Stimulated activated CD8-positive, alpha-beta memory T cell treated with anti-CD3 and anti-CD28 coated beads, Interleukin-15, amount 100 ng/mL, for 4 hours (primary cell): Measurements from ENCODE around the gene UTP15.

Experiments
- DNase-seq, 2 donors: peaks; one replicate each; pipeline ENCODE4 v3.0.0-alpha.2; 2020; ENCODE audit warnings: low read depth in 2 of 2

UTP15 gene, protein sequence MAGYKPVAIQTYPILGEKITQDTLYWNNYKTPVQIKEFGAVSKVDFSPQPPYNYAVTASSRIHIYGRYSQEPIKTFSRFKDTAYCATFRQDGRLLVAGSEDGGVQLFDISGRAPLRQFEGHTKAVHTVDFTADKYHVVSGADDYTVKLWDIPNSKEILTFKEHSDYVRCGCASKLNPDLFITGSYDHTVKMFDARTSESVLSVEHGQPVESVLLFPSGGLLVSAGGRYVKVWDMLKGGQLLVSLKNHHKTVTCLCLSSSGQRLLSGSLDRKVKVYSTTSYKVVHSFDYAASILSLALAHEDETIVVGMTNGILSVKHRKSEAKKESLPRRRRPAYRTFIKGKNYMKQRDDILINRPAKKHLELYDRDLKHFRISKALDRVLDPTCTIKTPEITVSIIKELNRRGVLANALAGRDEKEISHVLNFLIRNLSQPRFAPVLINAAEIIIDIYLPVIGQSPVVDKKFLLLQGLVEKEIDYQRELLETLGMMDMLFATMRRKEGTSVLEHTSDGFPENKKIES

DNA sequence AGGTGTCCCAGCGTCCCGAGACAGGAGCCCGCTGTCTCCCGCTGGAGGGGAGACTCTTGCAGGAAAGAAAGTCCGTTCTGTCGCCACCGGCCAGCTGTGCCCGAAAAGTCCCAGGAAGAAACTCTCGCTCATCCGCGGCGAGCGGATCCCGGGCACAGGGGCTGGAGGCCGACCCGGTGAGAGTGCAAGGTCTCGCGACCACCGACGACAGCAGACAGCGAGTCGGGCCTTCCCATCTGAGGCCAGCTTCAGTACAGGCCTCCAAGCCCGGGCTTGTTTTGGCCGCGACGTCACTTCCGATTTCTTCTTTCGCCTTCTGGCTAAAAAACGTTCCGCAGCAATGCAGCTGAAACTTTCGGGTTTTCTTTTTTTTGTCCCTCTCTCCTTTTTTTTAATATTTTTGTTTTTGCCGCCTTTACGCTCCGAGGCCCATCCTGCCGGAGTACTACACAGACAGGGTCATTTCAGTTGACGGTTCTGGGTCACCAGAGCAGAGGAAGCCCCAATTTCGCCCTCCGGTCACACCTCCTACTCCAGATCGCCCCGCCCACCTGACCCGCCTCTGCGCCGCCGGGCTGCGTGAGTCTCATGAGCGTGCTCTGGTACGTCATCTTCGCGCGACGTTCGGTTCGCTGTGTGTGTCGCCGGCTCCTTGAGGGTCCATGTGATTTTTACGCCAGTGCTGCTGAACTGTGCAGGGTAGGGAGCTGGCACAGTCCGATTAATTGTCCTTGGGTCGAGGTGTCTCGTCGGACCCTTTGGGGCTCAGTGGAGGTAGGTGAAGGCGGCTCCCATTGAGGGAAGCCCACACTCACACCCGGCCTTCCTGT, at the start of gene UTP15, which contains the start of gene ANKRA2:
Gene UTP15, plus strand, starts transcription at position 605 of the 830 bp plus-strand sequence. CDS start 1,602 bp downstream, outside the sequence.
Gene ANKRA2, minus strand, starts transcription at position 501 of the 830 bp plus-strand sequence. CDS start 2,758 bp downstream, outside the sequence.
- peak; percentile 95 to 97 for DNase-seq

- peak; percentile 13 to 38 for DNase-seq
These were observed 45.8 kb upstream of the UTP15 start for GRCh38 chr5:73519531-73520283.

DNA sequence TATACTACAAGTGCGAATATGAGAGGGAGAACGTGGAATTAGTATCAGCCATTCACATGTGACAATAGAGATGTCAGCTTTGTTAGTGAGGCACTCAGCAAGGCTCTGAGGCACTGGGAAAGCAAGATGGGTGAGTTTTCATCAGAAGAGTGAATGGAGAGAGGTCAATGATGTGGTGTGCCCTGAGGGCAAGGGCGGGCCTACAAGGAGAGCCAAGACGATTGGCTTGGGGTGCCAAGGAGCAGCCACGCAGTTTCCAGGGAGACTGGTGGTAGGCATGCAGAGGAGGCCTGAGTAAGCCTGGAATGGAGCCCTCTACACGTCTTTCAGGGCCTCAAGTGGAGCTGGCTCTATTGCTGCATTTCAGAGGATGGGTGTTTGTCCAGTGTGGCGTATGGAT, 42.6 kb upstream of the UTP15 start:
- no peak for DNase-seq

DNA sequence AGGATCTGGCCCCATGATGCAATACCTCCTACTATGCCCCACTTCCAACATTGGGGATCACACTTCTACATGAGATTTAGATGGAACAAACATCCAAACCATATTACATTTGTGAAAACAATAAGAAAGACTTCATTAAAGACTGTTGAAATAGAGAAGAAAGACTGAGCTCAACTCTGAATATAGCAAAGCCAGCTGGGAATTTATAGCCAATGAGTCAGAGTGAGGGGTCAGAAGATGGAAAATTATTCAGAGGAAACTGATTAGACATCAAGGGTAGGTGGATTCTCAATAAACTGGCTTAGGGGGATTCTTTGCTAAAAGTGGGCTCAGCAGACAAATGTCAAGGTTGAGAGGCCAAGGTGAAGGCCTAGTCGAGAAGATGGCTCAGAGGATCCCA, 41.7 kb upstream of the UTP15 start:
- no peak for DNase-seq

DNA sequence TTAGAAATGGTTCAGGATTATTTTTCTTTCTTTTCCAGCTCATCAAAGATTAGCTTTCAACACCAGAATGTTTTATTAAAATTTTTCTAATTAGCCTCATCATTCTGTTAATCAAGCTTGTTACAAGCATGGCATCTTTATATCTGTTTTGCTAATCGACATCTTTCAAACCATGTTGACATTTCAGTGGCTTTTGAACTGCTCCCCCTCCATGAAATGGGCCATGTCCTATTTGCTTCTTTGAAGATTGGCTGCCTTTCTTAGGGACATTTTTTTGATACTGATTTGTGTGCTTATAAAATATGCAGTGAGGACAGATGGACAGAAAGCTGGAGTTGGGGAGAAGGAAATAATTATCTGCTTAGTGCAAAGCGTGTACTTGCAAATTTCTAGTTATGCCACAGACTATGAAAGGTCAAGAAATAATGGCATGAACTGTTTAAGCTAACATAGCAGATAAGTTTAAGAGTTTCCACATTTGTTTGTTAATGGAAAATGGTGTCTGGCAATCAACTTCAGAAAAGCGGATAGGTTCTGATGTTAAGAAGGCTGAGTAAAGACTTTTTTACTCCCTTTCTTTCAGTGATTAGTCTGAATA, 39.8 kb upstream of the UTP15 start:
- DNase-seq = no peak

- no peak for DNase-seq
These were observed 37.3 kb upstream of the UTP15 start for GRCh38 chr5:73528248-73528647.

- no peak for DNase-seq
These were observed 36.5 kb upstream of the UTP15 start for GRCh38 chr5:73529081-73529480.

DNA sequence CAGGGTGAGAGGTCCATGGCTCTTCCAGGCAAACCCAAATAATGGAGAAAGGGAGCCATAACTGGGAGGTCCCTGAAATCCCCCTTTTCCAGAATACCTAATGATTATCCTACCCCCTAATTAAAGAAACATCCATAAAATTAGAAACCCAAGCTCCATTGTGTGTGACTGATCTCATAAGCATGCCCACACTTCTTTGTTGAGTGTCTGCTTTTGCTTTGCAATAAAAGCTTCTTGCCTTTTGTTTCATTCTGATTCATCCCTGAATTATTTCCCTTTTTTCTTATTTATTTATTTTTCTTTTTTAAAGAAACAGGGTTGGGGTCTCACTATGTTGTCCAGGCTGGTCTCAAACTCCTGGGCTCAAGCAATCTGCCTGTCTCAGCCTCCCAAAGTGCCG, 34.2 kb upstream of the UTP15 start:
- DNase-seq = no peak

DNA sequence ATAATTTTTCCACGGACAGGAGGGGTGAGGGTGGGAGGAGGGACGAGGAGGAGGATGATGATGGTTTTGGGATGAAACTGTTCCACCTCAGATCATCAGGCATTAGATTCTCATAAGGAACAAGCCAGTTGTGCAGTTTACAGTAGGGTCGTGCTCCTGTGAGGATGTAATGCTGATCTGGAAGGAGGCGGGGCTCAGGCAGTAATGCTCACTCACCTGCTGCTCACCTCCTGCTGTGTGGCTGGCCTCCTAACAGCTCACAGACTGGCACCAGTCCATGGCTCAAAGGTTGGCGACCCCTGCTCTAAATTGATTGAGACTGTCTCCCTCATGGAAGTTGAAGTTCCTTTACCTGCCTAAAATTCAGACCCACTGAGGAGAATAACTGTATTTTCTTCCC, 33.3 kb upstream of the UTP15 start:
- DNase-seq = no peak

DNA sequence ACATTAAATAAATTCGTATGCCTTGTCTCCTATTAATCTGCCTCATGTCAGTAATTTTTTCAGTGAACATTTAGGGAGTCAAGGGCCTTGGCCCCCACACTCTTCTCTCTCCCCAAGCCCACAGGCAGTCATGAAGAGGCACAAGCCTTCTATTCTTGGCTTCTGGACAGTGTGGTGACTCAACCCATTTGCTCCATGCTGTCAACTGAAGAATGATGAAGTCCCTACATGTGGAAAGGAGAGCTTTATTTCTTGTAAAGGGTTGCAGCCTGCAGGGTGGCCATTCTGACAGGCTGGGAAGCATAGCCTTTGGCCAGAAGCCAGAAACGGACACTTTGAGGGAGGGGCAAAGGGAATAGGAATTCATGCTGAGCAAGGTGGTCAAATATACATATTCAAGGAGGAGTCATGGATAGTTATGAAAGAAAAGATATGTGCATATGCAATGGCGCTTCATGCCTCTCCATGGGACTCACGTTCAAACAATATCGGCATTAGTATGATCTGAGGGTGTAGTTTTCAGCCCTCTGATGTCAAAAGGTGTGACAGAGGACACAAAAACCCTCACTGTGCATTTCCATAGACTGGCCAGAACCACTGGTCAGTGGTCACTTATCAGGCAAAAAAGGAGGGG, 31.4 kb upstream of the UTP15 start:
- DNase-seq = no peak

DNA sequence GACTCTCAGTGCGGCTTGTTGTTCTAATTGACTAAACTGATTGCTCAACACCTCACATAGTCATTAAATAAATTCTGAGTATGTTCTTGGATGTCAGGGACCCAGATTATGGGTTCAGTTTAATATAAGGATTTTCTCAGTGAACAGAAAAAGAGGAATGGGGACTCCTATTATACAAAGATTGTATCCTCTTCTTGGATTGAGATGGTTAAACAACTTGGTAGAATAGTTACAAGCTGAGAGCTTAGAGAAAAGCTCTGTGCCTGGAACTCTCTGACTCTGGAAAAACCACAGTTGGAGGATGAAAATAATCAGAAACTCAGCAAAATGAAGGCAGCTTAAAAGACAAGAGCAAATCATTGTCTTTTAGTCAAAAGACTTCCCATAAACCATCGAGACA, 30.6 kb upstream of the UTP15 start:
- DNase-seq = no peak

DNA sequence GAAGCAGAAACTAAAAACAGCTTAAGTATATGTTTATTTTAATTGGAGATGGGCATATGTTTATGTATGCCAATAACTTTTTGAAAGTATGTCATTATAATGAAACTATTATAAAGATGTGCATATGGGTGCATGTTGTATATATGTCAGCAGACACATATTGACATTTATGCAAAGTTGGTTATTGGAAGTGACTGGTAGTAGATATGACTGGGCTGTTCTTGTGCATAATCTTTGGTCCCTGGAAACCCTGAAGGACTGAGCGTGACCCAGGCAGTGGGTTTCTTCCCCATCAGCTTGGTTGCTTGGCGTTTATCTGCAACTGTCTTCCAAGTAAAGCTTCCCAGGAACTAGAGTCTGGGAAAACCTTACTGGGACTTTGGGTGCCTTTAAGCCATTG, 25.8 kb upstream of the UTP15 start:
- no peak for DNase-seq

DNA sequence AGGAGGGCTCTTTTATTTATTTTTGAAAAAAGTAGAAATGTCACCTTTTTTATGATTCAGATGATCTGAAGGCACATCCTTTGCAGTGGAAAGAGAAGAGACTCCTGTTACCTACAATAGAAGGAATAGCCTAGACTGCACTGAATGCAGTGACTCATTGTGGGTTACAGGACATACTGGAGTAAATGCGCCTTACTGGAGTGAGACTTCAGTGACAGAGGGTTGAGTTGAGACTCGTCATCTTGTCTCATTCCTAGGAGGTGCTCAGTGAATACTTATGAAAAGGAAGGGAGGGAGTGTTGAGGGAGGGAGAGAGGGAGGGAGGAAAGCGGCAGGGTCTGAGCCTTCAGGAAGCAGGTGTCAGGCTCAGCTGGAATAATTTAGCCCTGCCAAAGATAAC, 25.4 kb upstream of the UTP15 start:
- no peak for DNase-seq

DNA sequence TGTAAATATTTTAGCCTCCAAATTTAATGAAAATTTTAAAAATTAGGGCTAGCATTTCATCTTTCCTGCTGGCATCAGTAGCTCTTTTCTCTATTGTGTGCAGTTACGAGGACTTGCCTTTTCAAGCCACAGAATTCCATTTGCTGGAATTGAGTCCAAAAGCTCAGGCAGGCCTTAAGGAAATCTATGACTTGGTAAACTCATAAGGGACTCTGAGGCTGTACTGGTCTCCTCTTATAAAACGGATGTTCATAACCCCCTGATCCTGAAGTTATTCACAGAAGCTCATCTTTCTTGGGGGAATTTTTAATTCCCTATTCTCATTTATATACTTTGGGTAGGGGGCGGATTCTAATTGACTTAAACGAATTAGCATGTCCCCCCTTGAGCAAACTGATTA, 23.5 kb upstream of the UTP15 start:
- DNase-seq = no peak

DNA sequence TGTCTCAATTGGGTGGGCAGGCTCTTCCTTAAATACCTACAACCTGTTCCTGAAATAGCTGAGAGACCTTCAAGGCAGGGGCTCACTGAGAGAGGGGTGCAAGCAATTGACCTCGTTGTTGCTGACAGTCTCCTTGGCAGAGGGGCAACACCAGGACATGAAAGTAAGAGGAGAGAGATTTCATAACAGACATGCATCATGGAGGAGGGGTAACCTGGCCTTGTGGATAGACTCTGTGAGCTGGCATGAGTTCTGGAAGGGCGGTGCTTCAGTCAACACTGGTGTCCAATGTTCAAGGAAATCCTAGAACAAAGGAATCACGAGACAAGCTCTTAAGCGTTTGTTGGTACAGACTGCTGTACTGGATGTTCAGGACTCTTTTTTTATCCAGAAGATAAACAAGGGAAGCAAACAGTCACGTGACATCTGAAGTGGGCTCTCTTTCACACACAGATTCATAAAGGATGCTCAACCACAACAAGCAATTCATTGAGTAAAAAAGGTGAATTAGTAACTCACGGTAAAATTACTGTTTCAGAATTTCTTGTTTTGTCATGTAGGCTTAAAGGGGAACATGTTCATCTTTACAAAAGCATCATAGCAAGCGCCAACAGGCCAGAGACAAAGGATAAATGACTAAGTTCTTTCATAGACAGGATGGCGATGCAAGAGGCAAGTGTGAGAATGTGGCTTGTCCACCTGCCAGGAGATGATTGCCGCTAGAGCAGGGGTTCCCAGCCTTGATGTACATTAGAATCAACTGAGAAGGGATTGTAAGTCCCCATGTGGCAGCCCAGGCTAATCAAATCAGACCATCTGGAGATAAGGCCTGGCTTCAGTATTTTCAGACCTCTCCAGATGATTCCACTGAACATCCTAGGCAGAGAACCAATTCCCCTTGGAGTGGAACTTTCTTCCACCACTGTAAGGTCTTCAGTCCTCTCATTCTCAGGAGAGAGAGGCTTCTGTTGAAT, 20.8 kb upstream of the UTP15 start:
- DNase-seq = no peak

DNA sequence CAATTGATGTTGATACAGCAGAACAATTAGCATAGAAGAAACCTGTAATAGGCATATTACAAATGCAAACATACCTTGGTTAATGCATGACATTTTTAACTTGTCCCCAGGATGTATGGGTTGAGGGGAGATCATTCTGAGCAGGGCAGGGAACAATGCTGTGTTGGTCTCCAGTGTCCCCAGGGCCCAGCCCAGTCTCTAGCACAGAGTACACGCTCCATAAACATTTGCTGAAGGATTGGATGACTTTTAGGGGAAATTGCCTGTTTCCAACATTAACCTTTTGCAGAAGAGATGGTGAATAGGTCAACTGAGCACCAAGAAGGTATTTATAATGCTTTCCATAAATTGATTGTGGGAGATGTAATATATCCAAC, 20.2 kb upstream of the UTP15 start:
- DNase-seq = no peak

- DNase-seq = no peak
These were observed 15.5 kb upstream of the UTP15 start for GRCh38 chr5:73550016-73550415.

DNA sequence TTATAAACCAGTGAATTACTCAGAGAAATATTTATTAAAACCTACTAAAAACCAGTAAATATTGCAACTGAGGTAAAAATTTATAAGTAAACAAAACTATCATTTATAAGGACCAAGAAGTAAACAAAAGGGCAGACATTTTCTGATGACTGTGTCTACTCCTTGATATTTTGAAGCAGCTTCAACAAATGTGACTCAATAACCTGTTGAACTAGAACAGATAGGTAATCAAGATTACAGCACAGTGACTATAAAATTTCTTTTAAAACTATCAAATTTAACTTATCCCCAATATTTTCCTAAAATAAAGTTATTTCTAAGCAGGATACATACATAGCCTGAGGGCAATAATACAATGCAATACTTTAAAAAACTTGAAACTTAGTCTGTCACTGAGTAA, 12.9 kb upstream of the UTP15 start:
- DNase-seq = no peak

GRCh38 chr5:73558950-73559349, 6.6 kb upstream of the UTP15 start:
- DNase-seq = no peak

DNA sequence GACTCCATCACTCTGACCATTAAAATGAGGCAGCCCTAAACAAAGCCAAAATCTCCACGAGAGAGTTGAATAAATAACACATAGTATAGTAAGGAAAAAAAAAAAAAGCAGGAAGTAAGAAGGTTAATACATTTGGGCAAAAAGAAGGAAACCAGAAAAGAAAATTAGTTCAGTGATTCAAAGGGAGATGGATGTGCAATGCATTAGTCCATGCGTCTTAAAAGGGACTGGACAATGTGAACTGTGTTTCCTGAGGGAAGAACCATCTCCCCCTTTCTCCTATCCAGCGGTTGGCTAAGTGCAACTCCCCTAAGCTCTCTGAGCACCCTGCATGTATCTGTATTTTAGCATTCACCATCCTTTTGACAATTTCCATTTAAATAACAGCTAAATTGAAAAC, 1.5 kb upstream of the UTP15 start:
- DNase-seq = no peak
